ENCODE data around the gene FAAH. TPM values are rescaled to one million over a fixed set of nuclear protein-coding genes. Genes with fewer than 3 reads are reported as not detected.

FAAH gene
- total and polyA plus RNA-seq, 2 of the 13 experiments (the other 11 are each of a cell fraction or from before 2014, with no cell fraction given), result 5.4 to 11.0 TPM

DNA sequence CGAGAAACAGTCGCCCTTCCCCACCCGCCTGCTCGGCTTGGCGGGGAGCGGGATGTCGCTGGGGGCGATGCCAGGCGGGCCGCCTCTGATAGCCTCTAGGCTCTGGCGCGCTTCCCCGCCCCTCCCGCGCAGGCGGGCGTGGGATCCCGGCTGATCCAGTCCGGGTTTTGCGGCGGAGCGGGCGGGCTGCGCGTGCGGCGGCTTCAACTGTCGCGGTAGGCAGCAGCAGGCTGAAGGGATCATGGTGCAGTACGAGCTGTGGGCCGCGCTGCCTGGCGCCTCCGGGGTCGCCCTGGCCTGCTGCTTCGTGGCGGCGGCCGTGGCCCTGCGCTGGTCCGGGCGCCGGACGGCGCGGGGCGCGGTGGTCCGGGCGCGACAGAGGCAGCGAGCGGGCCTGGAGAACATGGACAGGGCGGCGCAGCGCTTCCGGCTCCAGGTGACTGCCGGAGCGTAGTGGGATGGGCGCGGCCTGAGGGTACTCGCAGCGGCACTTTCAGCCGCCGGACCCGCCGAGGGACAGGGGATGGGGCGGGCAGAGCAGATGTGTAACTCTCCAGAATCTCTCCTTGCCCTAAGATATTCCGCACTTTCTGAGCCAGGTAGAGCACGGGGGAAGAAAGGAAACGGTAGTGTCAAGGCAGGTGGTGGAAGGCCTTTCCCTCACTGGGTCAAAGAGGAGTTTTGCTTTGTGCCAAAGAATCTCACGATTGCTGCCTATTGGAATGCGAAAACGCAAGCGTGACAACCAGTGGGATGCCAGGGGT, at the start of gene FAAH (continued):
- TF ChIP-seq ZNF432 (CRISPR knock-in tag; IDR thresholded peaks at IDR 0.05; ENCODE audit: borderline replicate concordance) (no peak), ZNF296 (CRISPR knock-in tag; conservative IDR thresholded peaks at IDR 0.05) (no peak), ZNF615 (CRISPR knock-in tag; IDR thresholded peaks at IDR 0.05; ENCODE audit: borderline replicate concordance) (no peak), ELF1 (CRISPR knock-in tag; IDR thresholded peaks at IDR 0.05) (peak; percentile 37), ZNF879 (CRISPR knock-in tag; IDR thresholded peaks at IDR 0.05) (peak; percentile 96), ZBTB4 (CRISPR knock-in tag; IDR thresholded peaks at IDR 0.05; ENCODE audit: borderline replicate concordance) (no peak), RBFOX2 (IDR thresholded peaks at IDR 0.05; ENCODE audit: low read depth, low read length) (peak; percentile 75), MAFF (IDR thresholded peaks at IDR 0.05; ENCODE audit: low read depth, low read length) (no peak), HNF4G (IDR thresholded peaks at IDR 0.05; ENCODE audit: borderline replicate concordance, low read depth, low read length) (peak; percentile 41; the same call in 1 of the 2 replicates), HNF4G (CRISPR knock-in tag; IDR thresholded peaks at IDR 0.05; ENCODE audit: borderline replicate concordance, low read depth) (no peak), KMT2A (CRISPR knock-in tag; IDR thresholded peaks at IDR 0.05) (peak; percentile 63; the same call in 1 of the 2 replicates), ZNF3 (CRISPR knock-in tag; IDR thresholded peaks at IDR 0.05) (no peak), DMTF1 (CRISPR knock-in tag; IDR thresholded peaks at IDR 0.05) (no peak), RFX3 (CRISPR knock-in tag; IDR thresholded peaks at IDR 0.05) (no peak), TEAD2 (CRISPR knock-in tag; IDR thresholded peaks at IDR 0.05) (peak; percentile 88; the same call in 1 of the 2 replicates), ARID2 (CRISPR knock-in tag; IDR thresholded peaks at IDR 0.05; ENCODE audit: borderline replicate concordance) (peak; percentile 75; the same call in 1 of the 2 replicates), KLF9 (CRISPR knock-in tag; IDR thresholded peaks at IDR 0.05; ENCODE audit: low read depth) (no peak), CAMTA2 (CRISPR knock-in tag; IDR thresholded peaks at IDR 0.05; ENCODE audit: borderline replicate concordance) (no peak)
- TF ChIP-seq, protein P1, sequence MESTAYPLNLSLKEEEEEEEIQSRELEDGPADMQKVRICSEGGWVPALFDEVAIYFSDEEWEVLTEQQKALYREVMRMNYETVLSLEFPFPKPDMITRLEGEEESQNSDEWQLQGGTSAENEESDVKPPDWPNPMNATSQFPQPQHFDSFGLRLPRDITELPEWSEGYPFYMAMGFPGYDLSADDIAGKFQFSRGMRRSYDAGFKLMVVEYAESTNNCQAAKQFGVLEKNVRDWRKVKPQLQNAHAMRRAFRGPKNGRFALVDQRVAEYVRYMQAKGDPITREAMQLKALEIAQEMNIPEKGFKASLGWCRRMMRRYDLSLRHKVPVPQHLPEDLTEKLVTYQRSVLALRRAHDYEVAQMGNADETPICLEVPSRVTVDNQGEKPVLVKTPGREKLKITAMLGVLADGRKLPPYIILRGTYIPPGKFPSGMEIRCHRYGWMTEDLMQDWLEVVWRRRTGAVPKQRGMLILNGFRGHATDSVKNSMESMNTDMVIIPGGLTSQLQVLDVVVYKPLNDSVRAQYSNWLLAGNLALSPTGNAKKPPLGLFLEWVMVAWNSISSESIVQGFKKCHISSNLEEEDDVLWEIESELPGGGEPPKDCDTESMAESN (CRISPR knock-in tag; conservative IDR thresholded peaks at IDR 0.05), result peak; percentile 88
- TF ChIP-seq, protein P2, sequence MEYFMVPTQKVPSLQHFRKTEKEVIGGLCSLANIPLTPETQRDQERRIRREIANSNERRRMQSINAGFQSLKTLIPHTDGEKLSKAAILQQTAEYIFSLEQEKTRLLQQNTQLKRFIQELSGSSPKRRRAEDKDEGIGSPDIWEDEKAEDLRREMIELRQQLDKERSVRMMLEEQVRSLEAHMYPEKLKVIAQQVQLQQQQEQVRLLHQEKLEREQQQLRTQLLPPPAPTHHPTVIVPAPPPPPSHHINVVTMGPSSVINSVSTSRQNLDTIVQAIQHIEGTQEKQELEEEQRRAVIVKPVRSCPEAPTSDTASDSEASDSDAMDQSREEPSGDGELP (IDR thresholded peaks at IDR 0.05; ENCODE audit: borderline replicate concordance, low read depth), result peak; percentile 27; the same call in 1 of the 2 replicates
